AG04449 (cell line): ENCODE data around the gene GPC5.

Experiments used
- CTCF ChIA-PET: fragments of 350-600 bp; formaldehyde crosslinking; extraction: SDS; loops from one replicate; lab custom pipeline; 2021; ENCODE audit warnings: antibody characterized with exemption; lab: Yijun Ruan, JAX
- POLR2A ChIA-PET: fragments of 400-600, 350-600 bp; formaldehyde crosslinking; extraction: SDS; loops from one replicate; lab custom pipeline; 2020; ENCODE audit warnings: antibody characterized with exemption, inconsistent platforms; lab: Yijun Ruan, JAX
- DNase-seq: peaks from one replicate; pipeline ENCODE4 v3.0.0-alpha.2; 2010; ENCODE audit warnings: low read depth, low spot score
- H3K4me3 ChIP-seq: 2 replicates; pipeline ENCODE4 v1.5.1; 2011; ENCODE audit warnings: low read depth, mild to moderate bottlenecking, control low read depth, low read length
- TF ChIP-seq, protein P1 (sequence below): IDR thresholded peaks from one replicate; pipeline ENCODE4 v1.5.1; 2011; ENCODE audit warnings: mild to moderate bottlenecking, moderate library complexity, low read length, control low read depth, inconsistent platforms; ENCODE audit not compliant: insufficient read depth; ENCODE audit errors: missing control alignments

Gene GPC5

DNA sequence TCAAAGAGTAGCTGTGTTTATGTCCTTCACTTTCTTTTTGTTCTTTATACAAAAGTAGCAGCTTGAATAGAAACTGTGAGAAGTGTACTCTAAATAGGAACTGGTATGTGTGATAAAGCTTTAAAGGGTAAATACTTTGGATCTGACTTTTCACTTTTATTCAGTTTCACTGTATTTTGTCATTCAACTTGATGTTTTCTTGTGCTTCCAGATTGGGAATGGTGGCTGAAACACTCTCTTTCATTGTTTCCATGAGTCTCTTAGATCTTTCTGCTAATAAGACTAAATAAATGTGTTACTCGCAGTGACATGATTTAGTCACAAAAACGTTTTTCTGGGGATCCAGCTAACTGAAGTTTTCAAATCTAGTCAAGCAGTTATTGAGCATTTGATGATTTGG lies 133.2 kb downstream of the GPC5 start:
- CTCF ChIA-PET, result no interaction called here
- POLR2A ChIA-PET, result no interaction called here
- DNase-seq, result no peak
- TF ChIP-seq, protein P1, sequence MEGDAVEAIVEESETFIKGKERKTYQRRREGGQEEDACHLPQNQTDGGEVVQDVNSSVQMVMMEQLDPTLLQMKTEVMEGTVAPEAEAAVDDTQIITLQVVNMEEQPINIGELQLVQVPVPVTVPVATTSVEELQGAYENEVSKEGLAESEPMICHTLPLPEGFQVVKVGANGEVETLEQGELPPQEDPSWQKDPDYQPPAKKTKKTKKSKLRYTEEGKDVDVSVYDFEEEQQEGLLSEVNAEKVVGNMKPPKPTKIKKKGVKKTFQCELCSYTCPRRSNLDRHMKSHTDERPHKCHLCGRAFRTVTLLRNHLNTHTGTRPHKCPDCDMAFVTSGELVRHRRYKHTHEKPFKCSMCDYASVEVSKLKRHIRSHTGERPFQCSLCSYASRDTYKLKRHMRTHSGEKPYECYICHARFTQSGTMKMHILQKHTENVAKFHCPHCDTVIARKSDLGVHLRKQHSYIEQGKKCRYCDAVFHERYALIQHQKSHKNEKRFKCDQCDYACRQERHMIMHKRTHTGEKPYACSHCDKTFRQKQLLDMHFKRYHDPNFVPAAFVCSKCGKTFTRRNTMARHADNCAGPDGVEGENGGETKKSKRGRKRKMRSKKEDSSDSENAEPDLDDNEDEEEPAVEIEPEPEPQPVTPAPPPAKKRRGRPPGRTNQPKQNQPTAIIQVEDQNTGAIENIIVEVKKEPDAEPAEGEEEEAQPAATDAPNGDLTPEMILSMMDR, result no peak
- H3K4me3 ChIP-seq, result no peak overlapping the region

DNA sequence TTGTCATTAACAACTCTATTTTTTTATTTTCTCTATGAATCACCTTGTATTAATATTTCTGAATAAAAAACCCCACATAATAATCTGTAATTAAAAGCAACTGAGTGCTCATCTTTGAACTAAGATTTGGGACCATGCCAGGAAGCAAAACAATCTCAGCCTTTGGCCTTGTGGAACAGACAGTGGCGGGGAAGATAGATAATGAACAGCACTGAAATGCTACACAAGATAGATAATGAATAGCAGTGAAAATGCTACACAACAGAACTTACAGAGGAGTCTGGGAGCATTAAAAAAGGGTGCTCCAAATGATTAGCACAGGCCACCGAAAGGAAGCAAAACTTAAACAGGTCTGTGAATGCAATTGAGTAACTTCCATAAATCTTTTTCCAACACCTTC lies 134.9 kb downstream of the GPC5 start:
- POLR2A ChIA-PET, result no interaction called here
- no peak for DNase-seq
- TF ChIP-seq, protein P1, result no peak

DNA sequence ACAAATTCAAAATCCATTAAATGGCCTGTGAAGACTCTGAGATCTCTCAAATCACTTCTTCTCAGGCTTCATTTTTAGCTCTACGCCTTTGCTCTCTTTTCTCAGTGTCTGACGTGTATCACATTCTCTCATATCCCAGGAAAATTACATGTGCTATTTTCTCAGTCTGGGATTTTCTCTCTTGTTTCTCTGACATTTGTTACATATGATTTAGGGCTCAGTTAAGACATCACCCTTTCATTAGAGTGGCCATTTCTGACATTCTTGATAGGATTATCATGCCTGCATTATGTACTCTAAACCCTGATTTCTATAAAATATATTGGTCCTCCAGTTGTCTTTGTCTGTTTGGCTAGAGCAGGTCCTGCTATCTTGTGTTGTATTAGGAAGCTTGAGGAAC lies 136.6 kb downstream of the GPC5 start:
- ChIA-PET CTCF (no interaction called here), POLR2A (no interaction called here)
- TF ChIP-seq, protein P1, result no peak
- H3K4me3 ChIP-seq, result no peak overlapping the region
- DNase-seq, result no peak

More for the DNA sequence above, 134.9 kb downstream of the GPC5 start:
- no peak overlapping the region for H3K4me3 ChIP-seq
- CTCF ChIA-PET, result no interaction called here

DNA sequence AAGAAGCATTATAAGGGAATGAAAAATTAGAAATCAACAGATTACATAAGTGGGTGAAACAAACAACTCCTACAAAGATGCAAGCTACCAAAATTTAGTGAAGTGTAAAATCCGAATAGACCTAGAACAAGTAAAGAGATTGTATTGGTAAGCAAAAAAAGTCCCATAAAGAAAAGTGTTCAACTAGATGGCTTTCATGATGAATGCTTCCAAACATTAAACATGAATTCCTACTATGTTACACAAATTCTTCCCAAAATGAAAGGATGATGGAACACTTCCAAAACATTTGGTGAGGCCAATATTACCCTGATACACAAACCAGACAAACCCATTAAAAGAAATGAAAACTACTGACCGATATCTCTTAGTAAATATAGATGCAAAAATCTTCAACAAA lies 139.0 kb downstream of the GPC5 start:
- ChIA-PET POLR2A (no interaction called here), CTCF (no interaction called here)
- H3K4me3 ChIP-seq, result no peak overlapping the region
- no peak for DNase-seq
- TF ChIP-seq, protein P1, result no peak

DNA sequence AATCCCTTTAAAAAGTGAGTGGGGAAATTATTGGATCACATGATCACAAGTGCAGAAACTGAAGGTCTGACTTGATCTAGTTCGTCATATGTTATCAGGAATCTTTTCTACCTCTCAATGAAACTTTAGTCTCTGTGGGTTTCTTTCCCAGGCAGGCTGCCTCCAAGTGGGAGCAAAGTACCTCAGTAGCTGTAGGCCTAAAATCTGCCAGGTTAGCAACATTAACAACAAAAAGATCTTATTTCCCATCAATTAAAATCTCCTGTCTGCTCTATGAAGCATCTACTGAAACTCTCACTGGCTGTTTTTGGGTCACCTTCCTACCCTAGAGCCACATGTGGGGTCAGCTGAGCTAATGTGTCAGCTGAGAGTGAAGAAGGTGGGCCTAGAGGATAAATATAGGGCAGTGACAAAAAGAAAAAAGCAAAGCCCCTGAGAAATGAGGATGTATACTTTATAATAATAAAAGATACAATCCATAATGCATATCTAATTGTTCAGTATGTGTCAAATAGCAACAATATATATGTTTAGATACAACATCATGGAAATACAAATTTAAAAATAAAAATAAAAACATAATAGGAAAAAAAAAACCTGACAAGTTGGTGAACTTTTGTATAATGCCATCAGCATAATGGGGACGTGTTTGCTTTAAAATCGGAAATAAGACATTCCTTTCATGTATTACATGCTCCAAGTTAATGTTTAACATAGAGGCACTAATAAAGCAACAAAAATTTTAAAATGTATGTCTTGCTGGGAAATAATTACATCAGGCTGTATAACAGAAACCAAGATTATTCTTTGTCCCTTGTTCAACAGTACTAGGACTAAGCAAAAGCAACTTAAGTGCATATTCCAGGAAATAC lies 141.1 kb downstream of the GPC5 start:
- no peak overlapping the region for H3K4me3 ChIP-seq
- ChIA-PET POLR2A (no interaction called here), CTCF (no interaction called here)
- TF ChIP-seq, protein P1, result no peak
- no peak for DNase-seq

DNA sequence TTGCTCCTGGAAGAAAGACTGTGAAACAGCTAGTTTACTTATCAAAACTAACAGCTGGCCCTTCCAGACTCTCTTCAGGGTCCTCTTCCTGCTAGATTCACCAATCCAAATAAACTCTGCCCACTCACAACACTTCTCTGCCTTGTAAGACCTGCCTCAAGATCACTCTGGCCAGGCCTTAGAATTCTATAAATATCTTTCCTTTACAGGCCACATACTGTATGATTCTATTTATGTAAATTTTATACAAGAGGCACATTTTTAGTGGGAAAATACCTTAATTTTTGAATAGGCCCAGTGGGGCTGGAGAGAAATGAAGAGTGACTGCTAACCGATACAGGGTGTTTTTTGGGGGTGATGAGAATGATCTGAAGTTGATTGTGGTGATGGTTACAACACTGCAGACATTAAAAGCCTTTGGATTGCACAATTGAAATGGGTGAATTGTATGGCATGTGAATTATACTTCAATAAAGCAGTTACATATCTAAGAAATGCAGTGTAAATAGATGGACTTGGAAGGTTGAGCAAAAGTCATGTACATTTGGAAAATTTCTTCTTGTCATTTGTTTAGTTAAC lies 141.8 kb downstream of the GPC5 start:
- no peak for DNase-seq
- POLR2A ChIA-PET, result no interaction called here
- no peak overlapping the region for H3K4me3 ChIP-seq
- TF ChIP-seq, protein P1, result no peak
- CTCF ChIA-PET, result no interaction called here
